ENCODE results near the gene ANKUB1. TPM values are rescaled to one million over a fixed set of nuclear protein-coding genes. Genes with fewer than 3 reads are reported as not detected.

Gene ANKUB1
- total RNA-seq, 4 donors from 2014 or later, result 0.13 TPM; not detected in 3

- Histone ChIP-seq H3K4me1 (no peaks in the 10 kb centered on the region), H3K36me3 (peaks cover 12 to 96% (median 78%) of the 10 kb centered on the region in 4 donors), H3K9me3 (no peaks in the 10 kb centered on the region), H3K27ac (replicated peaks in 1 of 4) (no peak overlapping the region), H3K4me3 (no peak overlapping the region), H3K27me3 (no peaks in the 10 kb centered on the region)
- intact Hi-C loops (cut with DNase I), result no loop called here
- no peak for DNase-seq (ENCODE audit: extremely low spot score)
- no peak for TF ChIP-seq EP300 (IDR thresholded peaks at IDR 0.05)
- TF ChIP-seq CTCF (IDR thresholded peaks at IDR 0.05), result no peak
- no peak for TF ChIP-seq POLR2A (IDR thresholded peaks at IDR 0.05; ENCODE audit: low read depth)
- no peak for TF ChIP-seq POLR2AphosphoS5 (IDR thresholded peaks at IDR 0.05)
Measured at GRCh38 chr3:149744151-149744550, 48.2 kb downstream of the ANKUB1 start.

GRCh38 chr3:149739396-149739795 is 53.0 kb downstream of the ANKUB1 start:
- Histone ChIP-seq H3K4me1 (no peaks in the 10 kb centered on the region), H3K27me3 (no peaks in the 10 kb centered on the region), H3K27ac (replicated peaks in 1 of 4) (no peak overlapping the region), H3K36me3 (peaks cover 3 to 70% (median 48%) of the 10 kb centered on the region in 4 donors), H3K4me3 (no peak overlapping the region), H3K9me3 (no peaks in the 10 kb centered on the region)
- 93% methylated on average over 2 of the region's 2 CpGs for WGBS
- intact Hi-C loops (cut with DNase I), result no loop called here
- TF ChIP-seq CTCF (IDR thresholded peaks at IDR 0.05) (no peak), POLR2AphosphoS5 (IDR thresholded peaks at IDR 0.05) (no peak)
- no peak for DNase-seq (ENCODE audit: extremely low spot score)

DNA sequence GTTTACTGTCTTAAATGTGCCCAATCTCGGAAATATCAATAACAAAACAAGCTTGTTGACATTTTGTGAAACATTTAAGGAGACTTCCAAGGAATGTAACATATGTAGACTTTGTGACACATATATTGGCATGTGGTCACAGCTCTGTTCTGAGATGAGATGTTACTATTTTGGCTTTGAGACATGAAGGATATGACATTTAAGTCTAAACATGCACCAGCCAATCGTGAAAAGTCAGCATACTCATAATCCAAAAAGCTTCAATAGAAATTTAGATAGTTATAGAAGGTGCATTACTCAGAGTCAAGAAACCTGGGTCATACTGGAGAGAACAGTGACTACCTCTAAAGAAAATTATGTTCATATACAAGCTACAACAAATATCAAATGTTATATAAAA is 53.5 kb downstream of the ANKUB1 start:
- intact Hi-C loops (cut with DNase I), result no loop called here
- Histone ChIP-seq H3K4me1 (no peaks in the 10 kb centered on the region), H3K36me3 (peaks cover 3 to 67% (median 45%) of the 10 kb centered on the region in 4 donors), H3K4me3 (no peak overlapping the region), H3K27me3 (no peaks in the 10 kb centered on the region), H3K27ac (replicated peaks in 1 of 4) (no peak overlapping the region), H3K9me3 (no peaks in the 10 kb centered on the region)
- TF ChIP-seq EP300 (IDR thresholded peaks at IDR 0.05), result no peak
- TF ChIP-seq POLR2A (IDR thresholded peaks at IDR 0.05; ENCODE audit: low read depth), result no peak
- TF ChIP-seq POLR2AphosphoS5 (IDR thresholded peaks at IDR 0.05), result no peak
- no peak for TF ChIP-seq CTCF (IDR thresholded peaks at IDR 0.05)
- 75% methylated on average over 2 of the region's 2 CpGs for WGBS
- DNase-seq (ENCODE audit: extremely low spot score), result no peak

DNA sequence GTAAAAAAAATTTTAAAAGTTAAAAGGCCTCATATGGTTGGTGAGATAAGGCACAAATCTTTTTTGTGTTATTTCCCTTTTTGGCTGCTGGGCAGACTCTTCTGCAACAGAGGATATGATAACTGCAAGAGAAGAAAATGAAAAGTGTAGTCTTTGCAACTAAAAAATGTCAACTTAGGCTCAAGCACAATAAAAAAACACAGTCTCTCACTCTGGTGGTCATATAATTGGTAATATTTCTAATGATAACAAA is 55.5 kb downstream of the ANKUB1 start:
- H3K27ac ChIP-seq (replicated peaks in 1 of 4), result no peak overlapping the region
- H3K27me3 ChIP-seq, result no peaks in the 10 kb centered on the region
- H3K9me3 ChIP-seq, result no peaks in the 10 kb centered on the region
- H3K4me3 ChIP-seq, result no peak overlapping the region
- intact Hi-C loops (cut with DNase I), result no loop called here
- H3K36me3 ChIP-seq, result peaks cover 3 to 49% (median 33%) of the 10 kb centered on the region in 4 donors
- DNase-seq (ENCODE audit: extremely low spot score), result no peak
- no peaks in the 10 kb centered on the region for H3K4me1 ChIP-seq
- TF ChIP-seq POLR2A (IDR thresholded peaks at IDR 0.05; ENCODE audit: low read depth) (no peak), CTCF (IDR thresholded peaks at IDR 0.05) (no peak), EP300 (IDR thresholded peaks at IDR 0.05) (no peak), POLR2AphosphoS5 (IDR thresholded peaks at IDR 0.05) (no peak)

DNA sequence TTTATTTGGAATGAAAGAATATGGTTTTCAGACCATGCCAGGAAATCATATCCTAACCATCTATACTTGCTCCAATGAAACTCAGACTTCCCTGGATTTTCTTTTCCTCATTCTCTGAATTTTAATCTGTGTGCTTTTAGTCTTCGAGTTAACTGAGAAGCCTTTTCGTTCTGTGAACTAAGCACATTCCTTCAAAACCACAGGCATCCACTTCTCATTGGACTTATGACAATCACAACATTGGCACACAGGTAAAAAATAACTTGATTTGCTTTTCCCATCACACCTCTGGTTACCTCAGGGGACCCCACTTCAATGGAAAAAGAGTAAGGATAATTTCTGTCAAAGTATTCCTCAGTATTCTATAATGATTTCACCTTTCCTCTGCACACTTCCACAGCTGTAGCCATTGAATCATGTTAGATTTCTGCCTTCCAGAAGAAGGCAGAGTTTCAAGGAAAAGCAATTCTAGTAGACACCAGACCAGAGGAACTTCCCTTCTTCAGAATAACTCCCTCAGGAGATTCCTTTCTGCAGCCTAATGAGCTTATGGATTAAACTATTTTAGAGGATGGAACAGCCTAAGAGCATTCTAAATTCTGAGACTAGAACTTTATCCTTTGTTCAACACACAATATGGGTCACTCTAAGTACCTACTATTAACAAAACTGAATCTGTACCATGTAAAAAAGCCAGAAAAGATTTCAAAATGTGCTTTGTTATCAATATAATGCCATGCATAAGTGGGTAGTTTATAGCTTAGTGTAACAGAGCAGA is 56.0 kb downstream of the ANKUB1 start:
- no peak for DNase-seq (ENCODE audit: extremely low spot score)
- H3K27me3 ChIP-seq, result no peaks in the 10 kb centered on the region
- WGBS, result 70% methylated on average over 2 of the region's 2 CpGs
- TF ChIP-seq EP300 (IDR thresholded peaks at IDR 0.05), result no peak
- no peak for TF ChIP-seq POLR2AphosphoS5 (IDR thresholded peaks at IDR 0.05)
- no peak for TF ChIP-seq POLR2A (IDR thresholded peaks at IDR 0.05; ENCODE audit: low read depth)
- no peak for TF ChIP-seq CTCF (IDR thresholded peaks at IDR 0.05)
- H3K4me3 ChIP-seq, result no peak overlapping the region
- no peaks in the 10 kb centered on the region for H3K4me1 ChIP-seq
- H3K9me3 ChIP-seq, result no peaks in the 10 kb centered on the region
- H3K27ac ChIP-seq (replicated peaks in 1 of 4), result no peak overlapping the region
- intact Hi-C loops (cut with DNase I), result no loop called here
- peaks cover 3 to 45% (median 31%) of the 10 kb centered on the region in 4 donors for H3K36me3 ChIP-seq
